HG03025 (cell line): ENCODE measurements around the gene MEF2A.
A peak's percentile ranks its signal among the peaks of the same experiment; 100 is the strongest.
"Not testable (repeated sequence)": the region's sequence is repeated elsewhere in the genome, so short reads cannot be mapped to it uniquely, and the experiment has no call there.

Experiments used
- ATAC-seq: cut with Tn5 transposase; IDR thresholded peaks from one replicate; pipeline ENCODE4 v1.9.1; 2021; ENCODE audit warnings: mild to moderate bottlenecking, moderate library complexity; ENCODE audit not compliant: unreplicated experiment, low FRiP score

The MEF2A gene

GRCh38 chr15:99722406-99722805, 156.6 kb downstream of the MEF2A start:
- ATAC-seq, result no peak

GRCh38 chr15:99726333-99726732, 160.5 kb downstream of the MEF2A start:
- no peak for ATAC-seq

- no peak for ATAC-seq
Observed at GRCh38 chr15:99727330-99727729, 161.5 kb downstream of the MEF2A start.

GRCh38 chr15:99727733-99728132, 161.9 kb downstream of the MEF2A start:
- no peak for ATAC-seq

GRCh38 chr15:99728916-99729315, 163.1 kb downstream of the MEF2A start:
- no peak for ATAC-seq

GRCh38 chr15:99729327-99729726, 163.5 kb downstream of the MEF2A start:
- ATAC-seq, result no peak

- no peak for ATAC-seq
Observed at GRCh38 chr15:99729920-99730319, 164.1 kb downstream of the MEF2A start.

- ATAC-seq, result no peak
Observed at GRCh38 chr15:99731336-99732123, 165.7 kb downstream of the MEF2A start.

GRCh38 chr15:99732124-99732750, 166.5 kb downstream of the MEF2A start:
- no peak for ATAC-seq

- ATAC-seq, result peak; percentile 29
Observed at GRCh38 chr15:99732751-99733267, 167.0 kb downstream of the MEF2A start.

GRCh38 chr15:99733268-99734039, 167.7 kb downstream of the MEF2A start, which contains the start of gene LYSMD4:
Gene LYSMD4, minus strand, starts transcription at chr15:99733437. Its CDS starts 1,438 bp downstream, at chr15:99731999.
- ATAC-seq, result peak; percentile 97

GRCh38 chr15:99734040-99734291, 168.2 kb downstream of the MEF2A start:
- ATAC-seq, result not testable (repeated sequence)

- ATAC-seq, result no peak
Observed at GRCh38 chr15:99734575-99734974, 168.8 kb downstream of the MEF2A start.

- no peak for ATAC-seq
Observed at GRCh38 chr15:99735868-99736267, 170.1 kb downstream of the MEF2A start.

GRCh38 chr15:99736702-99737101, 170.9 kb downstream of the MEF2A start:
- no peak for ATAC-seq

GRCh38 chr15:99738021-99738847, 172.4 kb downstream of the MEF2A start:
- no peak for ATAC-seq

- no peak for ATAC-seq
Observed at GRCh38 chr15:99741835-99742234, 176.1 kb downstream of the MEF2A start.

- no peak for ATAC-seq
Observed at GRCh38 chr15:99744142-99744541, 178.4 kb downstream of the MEF2A start.

GRCh38 chr15:99745370-99746086, 179.7 kb downstream of the MEF2A start:
- no peak for ATAC-seq

- ATAC-seq, result no peak
Observed at GRCh38 chr15:99749386-99749785, 183.6 kb downstream of the MEF2A start.
